GM18511 (cell line): ENCODE data around the gene DAPK2.

Experiments used
- ATAC-seq: cut with Tn5 transposase; IDR thresholded peaks from one replicate; pipeline ENCODE4 v1.9.1; 2021; ENCODE audit warnings: mild to moderate bottlenecking, moderate library complexity; ENCODE audit not compliant: unreplicated experiment

Gene DAPK2

DNA sequence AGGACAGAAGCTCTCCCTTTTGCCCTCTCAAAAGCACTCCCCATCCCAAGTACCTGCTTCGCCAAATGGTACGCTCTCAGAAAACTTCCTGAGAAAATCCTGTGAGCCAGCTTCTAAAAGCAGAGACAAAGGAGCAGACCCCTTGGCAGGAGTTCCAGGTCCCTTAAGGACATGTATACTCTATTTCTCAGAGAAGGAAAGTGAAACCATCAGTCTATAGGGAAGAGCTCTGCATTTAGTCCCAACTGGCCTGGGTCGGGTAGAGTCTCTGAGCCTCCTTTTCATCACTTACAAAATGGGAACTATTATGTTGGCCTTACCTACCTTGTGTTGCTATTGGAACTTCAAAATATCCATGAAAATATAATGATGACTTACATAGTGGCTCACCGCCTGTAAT, 19.7 kb downstream of the DAPK2 start:
- no peak for ATAC-seq

- ATAC-seq, result no peak
Measured at GRCh38 chr15:64024172-64025050, 21.9 kb downstream of the DAPK2 start.

- ATAC-seq, result no peak
Measured at GRCh38 chr15:64023220-64023619, 23.1 kb downstream of the DAPK2 start.

DNA sequence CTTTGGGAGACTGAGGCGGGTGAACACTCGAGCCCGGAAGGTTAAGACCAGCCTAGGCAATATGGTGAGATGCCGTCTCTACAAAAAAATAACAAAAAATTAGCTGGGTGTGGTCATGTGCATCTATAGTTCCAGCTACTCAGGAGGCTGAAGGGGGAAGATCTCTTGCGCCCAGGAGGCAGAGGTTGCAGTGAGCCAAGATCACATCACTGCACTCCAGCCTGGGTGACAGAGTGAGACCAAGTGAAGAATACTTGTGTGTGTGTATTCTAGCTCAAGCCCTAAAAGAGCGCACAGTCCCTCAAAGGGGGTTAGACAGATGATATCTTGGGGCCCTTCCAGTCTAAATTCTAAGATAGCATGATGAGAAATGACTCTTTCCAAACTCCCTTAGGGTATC, 23.7 kb downstream of the DAPK2 start:
- ATAC-seq, result no peak

DNA sequence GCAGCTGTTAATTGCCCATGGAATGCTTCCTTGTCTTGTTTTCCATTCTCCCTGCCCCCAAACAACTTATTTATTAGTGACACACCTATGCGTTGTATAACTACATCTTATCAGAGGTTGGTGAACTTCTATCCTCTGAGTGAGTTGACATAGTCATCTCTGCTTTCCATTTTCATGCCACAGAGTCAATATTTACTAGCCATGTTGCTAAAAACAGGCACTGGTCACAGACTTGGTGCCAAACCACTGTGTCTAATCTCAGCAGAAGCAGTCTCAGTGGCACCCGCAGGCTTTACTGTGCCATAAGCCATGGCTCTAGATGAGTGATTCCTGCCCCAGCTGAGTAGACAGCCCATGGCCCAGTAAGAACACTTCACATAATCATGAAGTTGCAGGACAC, 26.5 kb downstream of the DAPK2 start:
- no peak for ATAC-seq

- no peak for ATAC-seq
Measured at GRCh38 chr15:64017591-64018163, 28.6 kb downstream of the DAPK2 start.

DNA sequence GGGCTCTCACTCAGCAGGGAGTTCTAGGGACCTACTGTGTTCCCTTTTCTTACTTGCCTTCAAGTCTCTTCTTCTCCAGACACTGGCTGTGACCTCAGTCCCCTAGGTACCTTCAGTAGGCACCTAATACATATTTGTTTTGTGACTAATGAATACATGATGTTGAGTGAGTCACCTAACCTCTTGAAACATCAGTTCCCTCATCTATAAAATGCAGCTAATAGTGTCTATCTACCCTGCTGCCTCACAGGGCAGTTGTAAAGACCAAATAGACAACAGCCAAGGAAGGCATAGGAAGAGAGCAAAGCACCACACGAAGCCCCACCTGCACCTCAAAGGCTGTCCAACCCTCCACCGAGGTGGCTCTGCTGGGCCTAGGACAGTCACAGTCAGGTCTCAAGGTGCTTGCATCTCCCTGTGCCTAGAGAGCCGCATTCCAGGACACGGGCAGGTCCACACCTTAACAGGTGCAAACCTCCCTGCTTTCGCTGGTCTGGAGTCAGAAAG, 29.1 kb downstream of the DAPK2 start:
- no peak for ATAC-seq

DNA sequence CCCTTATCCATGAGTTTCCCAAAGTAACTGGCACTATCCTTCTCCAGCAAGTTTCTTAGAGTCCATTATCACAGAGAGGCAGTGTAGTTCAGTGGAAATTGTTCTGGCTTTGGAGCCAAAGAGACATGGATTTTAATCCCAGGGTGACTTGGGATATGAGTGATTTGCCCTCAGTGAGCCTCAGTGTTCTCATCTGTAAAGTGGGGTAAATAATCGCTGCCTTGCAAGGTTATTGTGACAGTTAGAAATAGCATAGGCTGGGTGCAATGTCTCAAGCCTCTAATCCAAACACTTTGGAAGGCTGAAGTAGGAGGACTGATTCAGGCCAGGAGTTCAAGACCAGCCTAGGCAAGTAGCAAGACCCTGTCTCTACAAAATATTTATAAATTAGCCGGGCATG, 30.0 kb downstream of the DAPK2 start:
- no peak for ATAC-seq

DNA sequence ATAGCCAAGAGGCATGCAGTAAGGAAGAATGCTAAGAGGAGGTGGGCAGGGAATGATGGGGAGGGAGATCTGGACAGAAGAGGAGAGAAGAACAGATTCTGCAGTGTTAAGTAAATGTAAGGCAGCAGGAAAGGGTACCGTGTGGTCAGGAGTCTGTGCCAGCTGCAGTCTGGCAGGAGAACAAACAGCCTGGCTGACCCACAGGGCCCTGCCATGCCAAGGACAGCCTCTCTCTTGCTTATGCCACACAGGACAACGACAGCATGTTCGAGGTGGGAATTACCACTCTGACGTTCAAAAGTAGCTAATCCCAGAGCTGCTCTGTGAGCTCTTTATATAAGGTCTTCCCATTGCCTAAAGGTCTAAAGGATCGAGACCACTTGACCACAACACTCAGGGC, 31.3 kb downstream of the DAPK2 start:
- ATAC-seq, result no peak

- no peak for ATAC-seq
Measured at GRCh38 chr15:64013179-64014062, 32.9 kb downstream of the DAPK2 start.

DNA sequence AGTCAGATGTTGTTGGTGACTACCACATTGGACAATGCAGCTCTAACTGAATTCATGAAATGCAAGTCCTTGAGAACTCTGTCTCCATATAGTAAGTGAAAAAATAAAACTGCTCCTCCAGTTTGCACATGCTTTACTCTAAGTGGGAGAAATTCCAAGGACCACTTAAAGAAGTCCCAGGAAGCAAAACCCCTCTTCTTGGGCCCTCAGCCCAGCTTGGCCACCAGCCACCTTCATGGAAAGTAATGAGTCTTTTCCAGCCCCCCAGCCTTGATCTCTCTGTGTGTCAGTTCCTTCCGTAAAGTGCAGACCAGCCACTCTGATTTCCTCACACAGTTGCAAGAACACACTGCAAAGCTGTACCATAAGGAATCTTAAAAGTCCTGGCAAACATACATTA, 34.5 kb downstream of the DAPK2 start:
- no peak for ATAC-seq

GRCh38 chr15:64010719-64011118, 35.6 kb downstream of the DAPK2 start:
- peak; percentile 93 for ATAC-seq

DNA sequence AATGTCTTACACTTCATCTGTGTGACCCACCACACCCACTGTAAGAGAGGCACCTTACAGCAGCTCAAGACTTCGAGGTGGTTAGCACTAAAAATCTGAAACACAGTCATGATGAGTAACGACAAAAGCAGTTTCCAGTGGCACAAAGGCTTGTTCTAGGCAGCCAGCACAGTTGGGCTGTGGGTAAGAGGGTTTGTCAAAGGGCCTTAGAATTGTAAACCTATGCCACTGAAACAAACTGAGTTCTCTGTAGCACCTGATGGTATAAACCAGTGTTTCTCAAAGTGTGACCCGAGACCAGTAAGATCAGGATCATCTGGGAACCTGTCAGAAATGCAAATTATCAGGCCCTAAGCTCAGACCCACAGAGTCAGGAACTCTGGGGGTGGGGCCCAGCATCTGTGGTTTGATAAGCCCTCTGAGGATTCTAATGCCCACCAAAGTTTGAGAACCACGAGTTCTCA, 36.5 kb downstream of the DAPK2 start:
- no peak for ATAC-seq

GRCh38 chr15:64009241-64009640, 37.0 kb downstream of the DAPK2 start:
- no peak for ATAC-seq

GRCh38 chr15:64008177-64008576, 38.1 kb downstream of the DAPK2 start:
- ATAC-seq, result no peak

DNA sequence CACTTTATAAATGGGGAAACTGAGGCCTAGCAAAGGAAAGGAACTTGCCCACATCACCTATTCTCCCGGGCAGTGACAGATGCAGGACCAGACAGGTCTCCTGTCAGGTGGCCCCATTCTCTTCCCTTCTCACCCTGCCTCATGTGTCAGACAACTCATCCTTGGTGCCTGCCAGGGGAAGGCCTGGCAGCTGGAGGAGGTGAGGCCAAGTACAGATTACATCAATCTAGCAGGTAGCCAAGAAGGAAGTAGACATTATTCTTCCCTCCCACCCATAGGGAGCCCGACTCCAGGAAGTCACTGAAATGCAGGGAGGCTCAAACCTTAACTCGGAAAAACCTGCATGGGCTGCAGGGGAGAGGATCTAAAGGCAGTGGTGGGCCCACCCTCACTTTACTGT, 39.6 kb downstream of the DAPK2 start:
- no peak for ATAC-seq

- ATAC-seq, result no peak
Measured at GRCh38 chr15:64004587-64004986, 41.7 kb downstream of the DAPK2 start.

- no peak for ATAC-seq
Measured at GRCh38 chr15:64004056-64004455, 42.2 kb downstream of the DAPK2 start.

GRCh38 chr15:64003182-64003581, 43.1 kb downstream of the DAPK2 start:
- ATAC-seq, result no peak

DNA sequence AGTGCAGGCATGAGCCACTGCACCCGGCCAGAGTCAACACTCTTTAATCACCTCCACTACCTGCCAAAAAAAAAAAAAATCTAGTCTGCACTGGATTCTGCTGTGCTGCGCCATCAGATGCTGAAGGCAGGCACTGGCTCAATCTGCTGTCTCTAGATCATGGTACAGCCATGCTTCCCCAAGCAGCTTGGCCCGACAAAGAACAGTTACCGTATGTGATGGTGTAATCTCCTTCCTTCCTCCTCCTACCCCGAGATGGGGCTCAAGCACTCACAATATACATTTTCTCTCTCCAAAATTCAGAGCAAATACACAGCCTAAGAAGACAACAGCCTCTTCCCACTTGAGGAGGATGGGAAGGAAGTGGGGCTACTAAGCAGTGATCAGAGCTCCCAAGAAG, 45.1 kb downstream of the DAPK2 start:
- ATAC-seq, result no peak
